SK-N-SH treated with all-trans-retinoic acid at 6 μM for 48 hours (cell line): ENCODE results near the gene RNF10.

Experiments
- ARNTL ChIP-seq: fragments of 450-650 bp; formaldehyde crosslinking; IDR thresholded peaks from 2 replicates; pipeline ENCODE4 v1.5.0; 2020; ENCODE audit warnings: low read depth, mild to moderate bottlenecking, moderate library complexity, borderline replicate concordance
- CREB5 ChIP-seq: fragments of 250-450 bp; sonication (Bioruptor Pico); IDR thresholded peaks from 2 replicates; pipeline ENCODE4 v1.5.1; 2020; ENCODE audit warnings: low read depth, mild to moderate bottlenecking, moderate library complexity
- ISL1 ChIP-seq: fragments of 250-450 bp; sonication (Bioruptor Pico); IDR thresholded peaks from 2 replicates; pipeline ENCODE4 v2.1.2; 2022; ENCODE audit warnings: mild to moderate bottlenecking, moderate library complexity
- PPARA ChIP-seq: fragments of 250-450 bp; sonication (Bioruptor Pico); IDR thresholded peaks from 2 replicates; pipeline ENCODE4 v1.5.0; 2020; ENCODE audit warnings: mild to moderate bottlenecking, borderline replicate concordance
- RARB ChIP-seq: fragments of 250-450 bp; sonication (Bioruptor Pico); IDR thresholded peaks from 2 replicates; pipeline ENCODE4 v1.8.0; 2021; ENCODE audit warnings: mild to moderate bottlenecking, moderate library complexity
- TOX ChIP-seq: fragments of 250-450 bp; sonication (Bioruptor Pico); IDR thresholded peaks from 2 replicates; pipeline ENCODE4 v1.8.0; 2021; ENCODE audit warnings: mild to moderate bottlenecking, moderate library complexity, borderline replicate concordance
- ZFP3 ChIP-seq: fragments of 250-450 bp; sonication (Bioruptor Pico); IDR thresholded peaks from 2 replicates; pipeline ENCODE4 v1.5.0; 2020; ENCODE audit warnings: mild to moderate bottlenecking, moderate library complexity
- ZFP30 ChIP-seq: fragments of 450-650 bp; formaldehyde crosslinking; IDR thresholded peaks from 2 replicates; pipeline ENCODE4 v1.5.0; 2022; ENCODE audit warnings: mild to moderate bottlenecking, moderate library complexity
- TF ChIP-seq, protein P1 (sequence below): fragments of 250-450 bp; sonication (Bioruptor Pico); IDR thresholded peaks from 2 replicates; pipeline ENCODE4 v1.8.0; 2020; ENCODE audit warnings: mild to moderate bottlenecking, moderate library complexity, borderline replicate concordance

DNA sequence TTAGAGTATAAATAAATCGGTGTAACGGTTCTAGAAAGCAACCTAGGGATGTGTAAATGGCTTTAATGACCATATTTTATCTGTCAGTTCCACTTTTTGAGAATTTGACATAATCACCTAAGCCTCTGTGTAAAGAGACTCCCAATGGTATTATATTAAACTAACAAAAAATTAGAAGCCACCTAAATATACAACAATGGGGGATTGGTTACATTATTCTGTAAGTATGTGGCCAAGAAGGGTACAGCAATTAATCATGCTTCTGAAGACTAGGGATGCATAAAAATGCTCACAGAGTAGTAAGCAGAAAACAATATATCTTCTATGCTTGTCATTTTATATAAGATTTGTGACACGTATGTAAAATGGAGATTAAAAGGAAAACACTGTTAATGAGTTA lies 10.5 kb downstream of the RNF10 start:
- TF ChIP-seq CREB5 (CRISPR knock-in tag), result no peak; the same call in 1 of the 2 replicates
- TF ChIP-seq, protein P1, sequence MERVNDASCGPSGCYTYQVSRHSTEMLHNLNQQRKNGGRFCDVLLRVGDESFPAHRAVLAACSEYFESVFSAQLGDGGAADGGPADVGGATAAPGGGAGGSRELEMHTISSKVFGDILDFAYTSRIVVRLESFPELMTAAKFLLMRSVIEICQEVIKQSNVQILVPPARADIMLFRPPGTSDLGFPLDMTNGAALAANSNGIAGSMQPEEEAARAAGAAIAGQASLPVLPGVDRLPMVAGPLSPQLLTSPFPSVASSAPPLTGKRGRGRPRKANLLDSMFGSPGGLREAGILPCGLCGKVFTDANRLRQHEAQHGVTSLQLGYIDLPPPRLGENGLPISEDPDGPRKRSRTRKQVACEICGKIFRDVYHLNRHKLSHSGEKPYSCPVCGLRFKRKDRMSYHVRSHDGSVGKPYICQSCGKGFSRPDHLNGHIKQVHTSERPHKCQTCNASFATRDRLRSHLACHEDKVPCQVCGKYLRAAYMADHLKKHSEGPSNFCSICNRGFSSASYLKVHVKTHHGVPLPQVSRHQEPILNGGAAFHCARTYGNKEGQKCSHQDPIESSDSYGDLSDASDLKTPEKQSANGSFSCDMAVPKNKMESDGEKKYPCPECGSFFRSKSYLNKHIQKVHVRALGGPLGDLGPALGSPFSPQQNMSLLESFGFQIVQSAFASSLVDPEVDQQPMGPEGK (CRISPR knock-in tag), result no peak
- TF ChIP-seq TOX (CRISPR knock-in tag), result no peak
- TF ChIP-seq ZFP30 (CRISPR knock-in tag), result no peak
- no peak for TF ChIP-seq PPARA (CRISPR knock-in tag)
- no peak for TF ChIP-seq ISL1 (CRISPR knock-in tag)
- no peak for TF ChIP-seq RARB (CRISPR knock-in tag)
- no peak for TF ChIP-seq ARNTL (CRISPR knock-in tag)
- no peak for TF ChIP-seq ZFP3
